EL (cell line): ENCODE measurements around the gene IP6K2.

Experiments
- DNase-seq: peaks from one replicate; pipeline ENCODE4 v3.0.0-alpha.2; 2016

Gene IP6K2

GRCh38 chr3:48662753-48663488 is 54.1 kb downstream of the IP6K2 start, which contains the start of gene CELSR3:
TSS of gene CELSR3 (minus strand) at chr3:48662886. CDS start at chr3:48662634, 252 bp downstream.
- peak; percentile 81 for DNase-seq

DNA sequence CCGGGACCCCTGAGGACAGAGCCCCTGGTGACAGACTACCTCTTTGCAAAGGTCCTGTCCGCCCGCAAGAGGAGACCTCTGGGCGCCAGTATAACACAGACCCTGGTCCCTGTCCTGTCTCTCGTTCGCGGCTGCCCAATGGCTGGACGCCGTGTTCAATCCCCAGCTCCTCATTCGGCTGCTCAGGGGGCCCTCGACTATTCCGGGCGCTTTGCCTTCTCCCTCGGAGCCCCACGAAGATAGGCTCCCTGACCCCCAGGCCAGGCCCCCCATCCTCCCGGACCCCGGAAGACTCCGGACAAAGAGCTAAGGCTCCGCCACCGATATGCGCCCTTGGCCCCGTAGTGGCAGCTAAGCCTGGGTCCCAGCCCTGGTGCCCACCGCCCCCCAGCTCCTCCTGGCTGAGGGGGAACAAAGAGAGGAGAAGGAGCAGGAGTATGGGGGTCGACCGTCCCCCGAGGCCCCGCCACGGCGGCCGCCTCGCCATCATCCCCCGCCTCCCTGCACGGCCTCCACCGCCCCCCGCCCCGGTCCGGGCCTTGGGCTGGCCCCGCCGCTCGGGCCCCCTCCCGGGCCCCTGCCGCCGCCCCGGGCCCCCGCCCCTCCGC is 54.8 kb downstream of the IP6K2 start:
- DNase-seq, result no peak

DNA sequence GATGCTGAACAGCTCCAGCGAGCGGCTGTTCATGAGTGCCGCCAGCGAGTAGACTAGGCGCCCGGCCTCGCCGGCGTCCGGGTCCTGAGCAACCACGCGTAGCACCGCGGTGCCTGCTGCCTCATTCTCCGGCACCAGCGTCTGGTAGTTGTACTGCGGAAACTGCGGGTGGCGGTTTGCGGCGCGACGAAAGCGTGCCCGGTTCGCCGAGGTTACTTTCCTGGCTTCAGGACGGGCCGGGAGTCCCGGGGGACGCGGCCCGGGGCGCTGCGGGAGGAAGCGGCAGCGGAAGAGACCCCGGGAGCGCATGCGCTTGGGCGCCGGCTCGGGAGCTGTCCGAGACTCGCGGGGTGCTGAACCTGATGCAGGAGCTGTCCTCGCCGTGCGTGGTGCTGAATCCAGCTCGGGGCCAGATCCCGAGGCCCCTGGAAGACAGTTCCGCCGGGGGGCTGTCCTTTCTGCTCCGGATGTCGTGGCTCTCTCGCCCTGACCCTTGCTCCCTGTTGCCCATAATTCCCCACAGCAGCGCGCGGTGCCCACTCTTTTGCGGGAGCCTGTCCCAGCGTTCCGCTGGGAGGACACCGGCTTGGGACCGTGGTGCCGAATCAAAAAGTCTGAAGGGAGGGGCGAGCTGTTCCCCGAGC is 55.4 kb downstream of the IP6K2 start:
- DNase-seq, result peak; percentile 46

GRCh38 chr3:48660800-48661400 is 56.1 kb downstream of the IP6K2 start:
- DNase-seq, result no peak

- no peak for DNase-seq
These were observed 60.2 kb downstream of the IP6K2 start for GRCh38 chr3:48656841-48657281.

DNA sequence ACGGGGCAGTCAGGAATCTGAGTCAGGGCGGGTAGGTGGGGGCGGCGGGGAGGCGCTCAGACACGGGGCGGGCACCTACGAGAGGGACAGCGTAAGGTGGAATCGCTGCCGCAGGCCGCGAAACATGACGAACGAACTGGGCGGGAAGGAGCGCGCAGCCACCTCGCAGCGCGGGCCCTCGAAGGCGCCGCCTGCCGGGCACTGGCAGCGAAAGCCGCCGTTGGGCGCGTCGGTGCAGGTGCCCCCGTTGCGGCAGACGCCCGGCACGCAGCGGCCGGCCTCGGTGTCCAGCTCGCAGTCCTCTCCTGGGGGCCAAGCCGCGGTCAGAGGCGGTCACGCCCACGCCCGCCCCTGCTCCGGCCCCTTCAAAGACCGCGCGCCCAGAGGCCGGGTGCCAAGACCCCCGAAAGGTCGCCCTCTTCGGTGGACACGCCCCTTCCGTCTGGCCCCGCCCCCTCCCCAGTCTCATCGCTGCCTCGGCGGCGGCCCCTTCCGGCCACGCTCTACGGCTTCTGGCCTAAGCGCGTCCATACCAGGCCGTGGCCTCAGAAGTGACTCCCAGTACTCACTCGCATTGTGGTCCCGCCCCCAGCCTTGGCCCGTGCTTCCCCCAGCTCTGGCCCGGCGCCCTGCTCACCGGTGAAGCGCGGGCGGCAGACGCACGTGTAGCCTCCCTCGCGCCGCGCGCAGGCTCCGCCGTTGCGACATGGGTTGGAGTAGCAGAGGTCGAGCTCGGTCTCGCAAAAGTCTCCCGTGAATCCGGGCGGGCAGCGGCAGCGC is 60.8 kb downstream of the IP6K2 start:
- peak; percentile 82 for DNase-seq

GRCh38 chr3:48655606-48656005 is 61.4 kb downstream of the IP6K2 start:
- DNase-seq, result no peak

DNA sequence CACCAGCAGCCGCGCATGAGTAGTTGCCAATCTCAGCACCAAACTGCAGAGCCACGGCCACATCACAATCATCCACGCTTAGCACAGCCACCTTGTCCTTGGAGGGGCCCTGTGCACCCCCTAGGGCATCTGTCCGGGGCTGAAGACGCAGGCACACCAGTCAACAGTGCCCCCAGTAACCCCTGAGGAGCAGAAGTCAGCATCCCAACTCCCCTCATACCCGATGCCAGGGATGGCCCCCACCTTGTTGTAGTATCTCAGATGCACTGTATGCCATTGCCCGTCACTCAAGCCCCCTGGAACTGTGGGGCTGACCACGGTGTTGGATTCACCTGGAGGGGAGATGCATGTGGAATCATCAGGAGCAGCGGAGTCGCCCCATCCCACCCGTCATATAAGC is 62.0 kb downstream of the IP6K2 start:
- DNase-seq, result no peak

- DNase-seq, result no peak
These were observed 63.9 kb downstream of the IP6K2 start for GRCh38 chr3:48652923-48653715.

DNA sequence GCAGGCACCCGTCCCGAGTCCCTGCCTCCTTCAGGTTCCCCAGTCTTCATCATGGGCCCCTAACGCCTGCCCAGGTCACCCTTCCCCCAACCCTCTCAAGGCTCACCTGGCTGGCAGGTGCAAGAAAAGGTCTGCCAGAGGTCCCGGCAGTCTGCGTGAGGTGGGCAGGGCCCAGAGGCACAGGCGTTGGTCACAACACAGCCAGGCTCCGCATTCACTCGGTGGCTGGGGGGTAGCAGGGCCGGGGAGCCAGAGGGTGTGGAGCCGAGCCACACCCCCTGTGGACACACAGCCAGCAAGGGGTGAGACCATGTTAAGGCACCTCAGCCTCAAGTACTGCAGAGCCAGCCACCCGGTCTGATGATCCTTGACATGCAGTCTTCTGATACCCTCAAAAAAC is 65.2 kb downstream of the IP6K2 start:
- no peak for DNase-seq

DNA sequence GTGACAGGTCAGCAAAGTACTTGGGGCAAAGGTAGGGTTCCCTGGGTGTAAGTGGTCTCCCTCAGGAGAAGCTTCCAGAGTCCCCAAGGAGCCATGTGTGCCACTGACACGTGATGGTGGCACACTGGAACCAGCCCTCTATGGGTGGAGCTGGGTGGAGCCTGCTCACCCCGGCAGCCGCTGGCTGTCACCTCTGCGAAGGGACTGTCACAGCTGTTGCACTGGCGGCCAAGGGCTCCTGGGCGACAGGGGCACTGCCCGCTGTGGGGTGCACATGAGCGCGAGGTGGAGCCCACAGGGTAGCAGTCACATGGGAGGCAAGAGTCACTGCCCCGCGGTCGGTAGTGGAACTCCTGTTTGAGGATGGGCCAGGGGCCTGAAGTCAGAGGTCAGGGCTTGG is 66.3 kb downstream of the IP6K2 start:
- no peak for DNase-seq

DNA sequence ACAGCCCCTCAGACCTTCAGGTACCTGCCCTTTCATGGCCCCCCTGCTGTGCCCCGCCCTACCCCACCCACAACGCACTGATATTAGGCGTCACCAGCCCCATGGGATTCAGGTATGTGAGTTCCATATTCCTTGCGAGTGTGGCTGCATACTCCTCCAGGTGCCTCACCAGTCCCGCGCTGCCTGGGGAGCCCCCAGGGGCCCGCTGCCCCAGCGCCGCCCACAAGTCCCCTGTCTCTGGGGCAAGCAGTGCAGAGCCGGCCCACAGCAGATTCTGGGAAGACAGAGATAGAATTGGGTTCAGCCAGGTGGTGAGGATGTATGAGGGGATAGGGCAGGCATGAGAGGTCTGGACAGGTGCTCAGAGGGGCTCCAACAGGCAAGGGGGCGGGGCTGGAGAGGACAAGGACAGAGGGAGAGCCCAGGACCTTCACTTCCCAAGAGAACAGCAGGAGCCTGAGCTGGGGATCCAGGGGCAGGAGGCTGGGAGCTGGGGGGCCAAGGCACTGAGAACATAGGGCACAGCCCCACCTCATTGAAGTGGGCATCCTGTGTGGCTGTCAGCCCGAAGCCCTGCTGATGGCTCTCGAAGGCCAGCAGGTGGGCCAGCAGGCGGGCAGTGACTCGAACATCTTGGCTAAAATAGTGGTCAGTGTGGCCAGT is 68.7 kb downstream of the IP6K2 start:
- no peak for DNase-seq

GRCh38 chr3:48647714-48648113 is 69.3 kb downstream of the IP6K2 start:
- no peak for DNase-seq

GRCh38 chr3:48644898-48645760 is 71.9 kb downstream of the IP6K2 start:
- no peak for DNase-seq

GRCh38 chr3:48642605-48643004 is 74.4 kb downstream of the IP6K2 start:
- DNase-seq, result no peak

- DNase-seq, result no peak
These were observed 75.6 kb downstream of the IP6K2 start for GRCh38 chr3:48641396-48641795.

DNA sequence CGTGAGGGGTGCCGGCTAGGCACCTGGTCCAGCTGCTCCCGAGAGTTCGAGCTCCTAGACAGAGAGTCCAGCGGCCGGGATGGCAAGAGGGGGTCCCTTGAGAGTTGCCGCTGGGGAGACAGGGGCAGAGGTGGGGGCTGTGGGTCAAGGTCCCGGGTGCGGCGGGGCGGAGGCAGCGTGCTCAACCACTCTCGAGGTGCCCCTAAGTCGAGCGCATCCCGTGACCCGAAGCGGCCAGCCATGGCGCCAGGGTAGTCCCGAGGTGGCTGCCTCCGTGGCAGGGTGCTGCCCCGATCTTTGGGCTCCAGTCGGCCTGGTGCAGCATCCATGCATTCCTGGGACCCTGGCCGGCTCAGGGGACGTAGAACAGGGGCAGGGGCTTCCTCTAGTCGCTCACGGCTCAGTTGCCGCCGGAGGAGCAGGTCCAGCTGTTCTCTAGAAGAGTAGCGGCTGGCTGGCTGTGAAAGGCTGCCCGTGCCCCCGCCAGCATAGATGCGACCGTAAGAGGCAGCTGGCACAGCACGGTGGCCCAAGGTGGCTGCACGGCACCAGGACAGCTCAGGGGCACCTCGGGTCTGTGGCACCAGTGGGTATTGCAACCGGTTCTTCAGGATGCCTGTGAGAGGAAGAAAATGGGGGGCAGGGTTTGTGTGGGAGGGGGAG is 76.9 kb downstream of the IP6K2 start:
- DNase-seq, result no peak
